Endothelial cell (in vitro differentiated cells): ENCODE results near the gene CTSE. TPM values are rescaled to one million over a fixed set of nuclear protein-coding genes. Genes with fewer than 3 reads are reported as not detected.

Experiments used
- DNase-seq: peaks from one replicate; pipeline ENCODE4 v3.0.0; 2021; ENCODE audit warnings: low spot score
- H3K27ac Mint-ChIP-seq: one replicate; pipeline ENCODE4 v1.8.0; 2021; ENCODE audit warnings: mixed read lengths, inconsistent platforms; ENCODE audit not compliant: unreplicated experiment
- H3K27me3 Mint-ChIP-seq: one replicate; pipeline ENCODE4 v1.8.0; 2021; ENCODE audit warnings: mild to moderate bottlenecking, moderate library complexity, mixed read lengths, inconsistent platforms; ENCODE audit not compliant: unreplicated experiment
- H3K36me3 Mint-ChIP-seq: one replicate; pipeline ENCODE4 v1.8.0; 2021; ENCODE audit warnings: mild to moderate bottlenecking, low read depth, mixed read lengths, inconsistent platforms; ENCODE audit not compliant: unreplicated experiment
- H3K4me1 Mint-ChIP-seq: one replicate; pipeline ENCODE4 v1.8.0; 2021; ENCODE audit warnings: mild to moderate bottlenecking, mixed read lengths, inconsistent platforms; ENCODE audit not compliant: unreplicated experiment
- H3K4me3 Mint-ChIP-seq: one replicate; pipeline ENCODE4 v1.8.0; 2021; ENCODE audit warnings: mild to moderate bottlenecking, mixed read lengths, inconsistent platforms; ENCODE audit not compliant: unreplicated experiment
- H3K9me3 Mint-ChIP-seq: one replicate; pipeline ENCODE4 v1.8.0; 2021; ENCODE audit warnings: mixed read lengths, inconsistent platforms; ENCODE audit not compliant: unreplicated experiment
- total RNA-seq: library from RNA; stranded (reverse); fragmentation: NEBNext Ultra II Directional; extraction: Animal tissue kit (Norgen Biotek cat#: 25700); gene quantifications from one replicate; pipeline ENCODE4 v1.2.1, GENCODE V29; 2021; ENCODE audit not compliant: unreplicated experiment
- TF ChIP-seq, protein P1 (sequence below): fragments of 200-600 bp; sonication (generic); IDR thresholded peaks from one replicate; pipeline ENCODE4 v1.5.0; 2021; ENCODE audit warnings: antibody characterized with exemption; ENCODE audit not compliant: unreplicated experiment

CTSE gene
- total RNA-seq, 1 donor from 2014 or later, result not detected

DNA sequence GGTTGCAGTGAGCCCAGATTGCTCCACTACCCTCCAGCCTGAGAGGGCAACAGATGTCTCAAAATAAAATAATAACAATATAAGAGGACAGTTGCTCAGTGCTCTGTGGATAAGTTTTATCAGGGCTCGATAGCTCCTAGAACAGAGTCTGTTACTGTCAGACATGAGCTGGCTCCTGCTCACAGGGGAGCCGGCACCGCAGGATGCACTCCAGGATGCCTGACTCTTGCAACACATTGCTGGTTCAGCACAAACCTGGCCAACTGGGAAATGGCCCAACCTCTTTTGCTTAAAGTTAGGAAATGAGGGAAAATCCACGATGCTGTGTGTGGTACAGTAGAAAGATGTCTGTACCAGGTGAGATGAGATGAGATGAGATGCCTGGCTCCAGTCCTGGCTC lies 5.8 kb upstream of the CTSE start:
- H3K36me3 Mint-ChIP-seq, result no peaks in the 10 kb centered on the region
- H3K27me3 Mint-ChIP-seq, result peaks cover 5% of the 10 kb centered on the region
- DNase-seq, result no peak
- no peaks in the 10 kb centered on the region for H3K4me1 Mint-ChIP-seq
- no peak overlapping the region for H3K27ac Mint-ChIP-seq
- TF ChIP-seq, protein P1, sequence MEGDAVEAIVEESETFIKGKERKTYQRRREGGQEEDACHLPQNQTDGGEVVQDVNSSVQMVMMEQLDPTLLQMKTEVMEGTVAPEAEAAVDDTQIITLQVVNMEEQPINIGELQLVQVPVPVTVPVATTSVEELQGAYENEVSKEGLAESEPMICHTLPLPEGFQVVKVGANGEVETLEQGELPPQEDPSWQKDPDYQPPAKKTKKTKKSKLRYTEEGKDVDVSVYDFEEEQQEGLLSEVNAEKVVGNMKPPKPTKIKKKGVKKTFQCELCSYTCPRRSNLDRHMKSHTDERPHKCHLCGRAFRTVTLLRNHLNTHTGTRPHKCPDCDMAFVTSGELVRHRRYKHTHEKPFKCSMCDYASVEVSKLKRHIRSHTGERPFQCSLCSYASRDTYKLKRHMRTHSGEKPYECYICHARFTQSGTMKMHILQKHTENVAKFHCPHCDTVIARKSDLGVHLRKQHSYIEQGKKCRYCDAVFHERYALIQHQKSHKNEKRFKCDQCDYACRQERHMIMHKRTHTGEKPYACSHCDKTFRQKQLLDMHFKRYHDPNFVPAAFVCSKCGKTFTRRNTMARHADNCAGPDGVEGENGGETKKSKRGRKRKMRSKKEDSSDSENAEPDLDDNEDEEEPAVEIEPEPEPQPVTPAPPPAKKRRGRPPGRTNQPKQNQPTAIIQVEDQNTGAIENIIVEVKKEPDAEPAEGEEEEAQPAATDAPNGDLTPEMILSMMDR, result no peak
- no peak overlapping the region for H3K4me3 Mint-ChIP-seq
- H3K9me3 Mint-ChIP-seq, result no peaks in the 10 kb centered on the region

- no peak overlapping the region for H3K27ac Mint-ChIP-seq
- H3K27me3 Mint-ChIP-seq, result peaks cover 8% of the 10 kb centered on the region
- no peak overlapping the region for H3K4me3 Mint-ChIP-seq
- no peaks in the 10 kb centered on the region for H3K36me3 Mint-ChIP-seq
- TF ChIP-seq, protein P1, result no peak
- DNase-seq, result no peak
- H3K4me1 Mint-ChIP-seq, result no peaks in the 10 kb centered on the region
- H3K9me3 Mint-ChIP-seq, result no peaks in the 10 kb centered on the region
These were observed 1.7 kb upstream of the CTSE start for GRCh38 chr1:206025283-206025820.

- Mint-ChIP-seq H3K36me3 (no peaks in the 10 kb centered on the region), H3K4me3 (no peak overlapping the region), H3K27me3 (peaks cover 4% of the 10 kb centered on the region), H3K27ac (no peak overlapping the region), H3K4me1 (no peaks in the 10 kb centered on the region), H3K9me3 (no peaks in the 10 kb centered on the region)
- no peak for DNase-seq
- TF ChIP-seq, protein P1, result no peak
These were observed 929 bp downstream of the CTSE start for GRCh38 chr1:206022766-206023165.

DNA sequence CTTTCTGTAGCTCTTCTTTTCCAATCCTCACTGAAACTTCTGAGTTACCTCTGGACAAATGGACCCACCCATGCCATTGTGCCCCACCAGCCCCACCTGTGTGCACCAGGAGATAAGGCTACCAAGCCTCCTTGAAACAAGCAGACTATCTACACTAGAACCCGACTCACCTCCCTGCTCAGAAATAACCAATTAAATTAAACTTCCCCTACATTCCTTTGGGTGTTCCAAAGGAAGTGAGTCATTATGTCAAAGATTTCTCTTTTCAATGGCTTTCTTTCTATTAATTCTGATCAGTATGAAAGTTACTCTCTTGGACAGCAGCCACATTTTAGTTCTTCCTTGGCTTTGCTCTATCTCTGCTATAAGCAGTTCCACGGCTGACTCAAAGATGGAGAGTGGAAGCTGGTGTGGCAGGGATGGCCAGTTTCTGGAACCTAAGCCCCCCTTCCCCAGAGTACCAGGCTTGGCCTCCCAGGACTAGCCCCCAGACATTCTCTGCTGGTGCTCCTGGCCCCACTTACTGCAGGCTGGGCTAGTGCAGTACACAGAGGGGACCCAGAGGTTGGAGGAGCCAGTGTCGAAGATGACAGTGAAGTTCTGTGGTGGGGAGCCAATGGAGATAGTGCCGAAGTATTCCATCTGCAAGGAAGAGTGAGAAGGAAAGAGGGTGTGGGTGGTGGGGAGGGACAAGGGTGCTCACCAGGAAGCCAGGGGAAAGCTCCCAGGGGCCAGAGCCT lies 1.9 kb downstream of the CTSE start:
- H3K27ac Mint-ChIP-seq, result no peak overlapping the region

More for the DNA sequence above, 1.9 kb downstream of the CTSE start:
- Mint-ChIP-seq H3K27me3 (peaks cover 3% of the 10 kb centered on the region), H3K9me3 (no peaks in the 10 kb centered on the region), H3K4me1 (no peaks in the 10 kb centered on the region), H3K4me3 (no peak overlapping the region), H3K36me3 (no peaks in the 10 kb centered on the region)
- TF ChIP-seq, protein P1, result no peak
- no peak for DNase-seq
